H1 (cell line): Measurements from ENCODE around the gene TNFAIP2. TPM values are rescaled to one million over a fixed set of nuclear protein-coding genes. Genes with fewer than 3 reads are reported as not detected.

Source experiments
- CTCF ChIA-PET: fragments of 300-600 bp; sonication (Branson Sonifier 250); formaldehyde crosslinking; loops from one replicate; lab custom pipeline; 2021; ENCODE audit not compliant: partially characterized antibody; lab: Charles Lee
- POLR2A ChIA-PET: fragments of 300-600 bp; sonication (Branson Sonifier 250); formaldehyde crosslinking; loops from one replicate; lab custom pipeline; 2021; ENCODE audit warnings: inconsistent platforms; ENCODE audit not compliant: partially characterized antibody; lab: Charles Lee
- DNase-seq, 2 experiments: peaks; one replicate each; pipeline versions ENCODE4 v3.0.0 to v3.0.0-alpha.2; 2010 to 2022; ENCODE audit warnings: low spot score in 2 of 2, low read depth in 1 of 2, mixed read lengths in 1 of 2
- FAIRE-seq: peaks from 2 replicates; lab custom pipeline; 2011; peaks lifted over from hg19 to GRCh38; lab: Jason Lieb, UNC
- H2AFZ ChIP-seq: 2 replicates; pipeline ENCODE4 v1.8.1; 2012; ENCODE audit warnings: low read length, inconsistent platforms
- H2AK5ac ChIP-seq: 2 replicates; pipeline ENCODE4 v1.6.1; 2013; ENCODE audit warnings: low read depth, low read length
- H2BK120ac ChIP-seq: replicated peaks from 2 replicates; pipeline ENCODE3; 2013; ENCODE audit warnings: low read depth, low read length, inconsistent platforms
- H2BK12ac ChIP-seq: 2 replicates; pipeline ENCODE4 v1.6.1; 2013; ENCODE audit warnings: low read depth, low read length
- H2BK15ac ChIP-seq: 2 replicates; pipeline ENCODE4 v1.6.1; 2013; ENCODE audit warnings: low read length
- H2BK20ac ChIP-seq: 2 replicates; pipeline ENCODE4 v1.6.1; 2013; ENCODE audit warnings: low read length
- H2BK5ac ChIP-seq: 2 replicates; pipeline ENCODE4 v1.6.1; 2013; ENCODE audit warnings: low read depth, low read length
- H3K14ac ChIP-seq: 2 replicates; pipeline ENCODE4 v1.6.1; 2013; ENCODE audit warnings: inconsistent platforms; ENCODE audit not compliant: insufficient read length
- H3K18ac ChIP-seq: 2 replicates; pipeline ENCODE4 v1.6.1; 2013; ENCODE audit warnings: low read length; ENCODE audit errors: extremely low read depth
- H3K23ac ChIP-seq: 2 replicates; pipeline ENCODE4 v1.6.1; 2013; ENCODE audit warnings: inconsistent platforms; ENCODE audit not compliant: insufficient read length
- H3K23me2 ChIP-seq: 2 replicates; pipeline ENCODE4 v1.6.1; 2013; ENCODE audit warnings: low read depth, low read length
- H3K27ac ChIP-seq: 2 replicates; pipeline ENCODE4 v1.6.1; 2011; ENCODE audit warnings: low read depth, low read length, inconsistent platforms
- H3K27me3 ChIP-seq, 4 experiments: replicated peaks in 1 of 4; 1 replicate in 1 of 4; 2 replicates in 3 of 4; pipeline versions ENCODE4 v1.6.1 to v1.8.1; 2011 to 2013; ENCODE audit warnings: low read length in 3 of 4, mild to moderate bottlenecking in 3 of 4, inconsistent platforms in 2 of 4, mixed read lengths in 2 of 4, moderate library complexity in 1 of 4; ENCODE audit not compliant: control insufficient read depth in 3 of 4, insufficient read depth in 3 of 4; ENCODE audit errors: extremely low read depth in 1 of 4
- H3K36me3 ChIP-seq, 4 experiments: 2 replicates each; pipeline versions ENCODE4 v1.6.1 to v1.8.1; 2011 to 2013; ENCODE audit warnings: mild to moderate bottlenecking in 4 of 4, low read length in 3 of 4, moderate library complexity in 2 of 4, control low read depth in 1 of 4, inconsistent platforms in 1 of 4; ENCODE audit not compliant: insufficient read depth in 4 of 4, control insufficient read depth in 2 of 4
- H3K4ac ChIP-seq: replicated peaks from 2 replicates; pipeline ENCODE3; 2013; ENCODE audit warnings: low read length, low read depth, mixed read lengths, inconsistent platforms; ENCODE audit not compliant: insufficient read length
- H3K4me1 ChIP-seq, 4 experiments: replicated peaks in 1 of 4; 1 replicate in 1 of 4; 2 replicates in 3 of 4; pipeline versions ENCODE4 v1.6.1 to v1.8.1; 2011 to 2013; ENCODE audit warnings: low read length in 3 of 4, inconsistent platforms in 2 of 4, mixed read lengths in 1 of 4; ENCODE audit not compliant: insufficient read depth in 4 of 4, control insufficient read depth in 3 of 4
- H3K4me2 ChIP-seq, 2 experiments: 2 replicates each; pipeline versions ENCODE4 v1.6.1 to v1.8.1; 2011 to 2013; ENCODE audit warnings: low read depth in 2 of 2, low read length in 2 of 2, control low read depth in 1 of 2, inconsistent platforms in 1 of 2, mild to moderate bottlenecking in 1 of 2; ENCODE audit not compliant: insufficient read depth in 1 of 2
- H3K4me3 ChIP-seq, 4 experiments: fragments of 200-600, 300-600 bp in 1 of 4; sonication (generic), shearing (Covaris generic), sonication (Bioruptor Twin) in 1 of 4; 2 replicates each; pipeline versions ENCODE4 v1.5.1 to v1.8.1; 2011 to 2016; ENCODE audit warnings: low read length in 4 of 4, low read depth in 3 of 4, control low read depth in 2 of 4, inconsistent platforms in 2 of 4, mild to moderate bottlenecking in 2 of 4, mixed read lengths in 1 of 4, moderate library complexity in 1 of 4; ENCODE audit not compliant: insufficient read depth in 2 of 4; ENCODE audit errors: extremely low read depth in 1 of 4
- H3K56ac ChIP-seq: replicated peaks from 2 replicates; pipeline ENCODE3; 2013; ENCODE audit warnings: low read depth, mild to moderate bottlenecking, mixed read lengths, low read length, inconsistent platforms; ENCODE audit not compliant: insufficient read length
- H3K79me1 ChIP-seq: 2 replicates; pipeline ENCODE4 v1.6.1; 2013; ENCODE audit warnings: low read depth, low read length, control low read depth
- H3K79me2 ChIP-seq, 2 experiments: 2 replicates each; pipeline versions ENCODE4 v1.6.1 to v1.8.1; 2012 to 2013; ENCODE audit warnings: low read length in 2 of 2, mild to moderate bottlenecking in 2 of 2, inconsistent platforms in 1 of 2; ENCODE audit not compliant: insufficient read depth in 2 of 2, control insufficient read depth in 1 of 2
- H3K9ac ChIP-seq, 4 experiments: replicated peaks in 1 of 4; 1 replicate in 1 of 4; 2 replicates in 3 of 4; pipeline versions ENCODE4 v1.6.1 to v1.8.1; 2011 to 2013; ENCODE audit warnings: low read depth in 3 of 4, low read length in 3 of 4, control low read depth in 2 of 4, mild to moderate bottlenecking in 2 of 4, moderate library complexity in 2 of 4, inconsistent platforms in 1 of 4; ENCODE audit errors: extremely low read depth in 1 of 4
- H3K9me3 ChIP-seq, 2 experiments: 2 replicates each; pipeline versions ENCODE4 v1.6.1 to v1.8.1; 2012 to 2013; ENCODE audit warnings: mild to moderate bottlenecking in 2 of 2, moderate library complexity in 2 of 2, control low read depth in 1 of 2, inconsistent platforms in 1 of 2, low read depth in 1 of 2, low read length in 1 of 2, mixed read lengths in 1 of 2; ENCODE audit not compliant: insufficient read depth in 2 of 2
- H4K20me1 ChIP-seq, 2 experiments: replicated peaks in 1 of 2; 2 replicates each; pipeline versions ENCODE3 to v1.8.1; 2011 to 2013; ENCODE audit warnings: inconsistent platforms in 2 of 2, low read length in 2 of 2, mild to moderate bottlenecking in 1 of 2; ENCODE audit not compliant: insufficient read depth in 2 of 2, control insufficient read depth in 1 of 2
- H4K5ac ChIP-seq: 2 replicates; pipeline ENCODE4 v1.6.1; 2013; ENCODE audit warnings: low read length, low read depth, mixed read lengths, inconsistent platforms; ENCODE audit not compliant: insufficient read length
- H4K8ac ChIP-seq: 2 replicates; pipeline ENCODE4 v1.8.0; 2013; ENCODE audit warnings: mild to moderate bottlenecking, moderate library complexity, low read length, inconsistent platforms; ENCODE audit not compliant: insufficient read depth; ENCODE audit errors: extremely low read depth
- H4K91ac ChIP-seq: replicated peaks from 2 replicates; pipeline ENCODE3; 2013; ENCODE audit warnings: low read length, mixed read lengths, inconsistent platforms; ENCODE audit not compliant: insufficient read length
- CBX8 ChIP-seq: fragments of 300-800, 300-1000 bp; sonication (generic); IDR thresholded peaks from 2 replicates; pipeline ENCODE4 v1.7.1; 2016; ENCODE audit warnings: low read depth, low read length, borderline replicate concordance
- CTCF ChIP-seq, 3 experiments: IDR thresholded peaks; 1 replicate in 2 of 3; 2 replicates in 1 of 3; pipeline versions ENCODE4 v1.5.1 to v1.6.1; 2011; ENCODE audit warnings: low read length in 3 of 3, mild to moderate bottlenecking in 3 of 3, inconsistent platforms in 2 of 3, low read depth in 1 of 3, moderate library complexity in 1 of 3; ENCODE audit not compliant: insufficient read depth in 1 of 3; ENCODE audit errors: control extremely low read depth in 1 of 3
- EP300 ChIP-seq, 2 experiments: IDR thresholded peaks; 1 replicate in 1 of 2; 2 replicates in 1 of 2; pipeline ENCODE4 v1.6.1; 2011 to 2012; ENCODE audit warnings: low read depth in 2 of 2, low read length in 2 of 2, mild to moderate bottlenecking in 2 of 2, borderline replicate concordance in 1 of 2, inconsistent platforms in 1 of 2, moderate library complexity in 1 of 2
- RBBP5 ChIP-seq: IDR thresholded peaks from 2 replicates; pipeline ENCODE4 v1.7.1; 2012; ENCODE audit warnings: low read depth, mild to moderate bottlenecking, inconsistent platforms, low read length, moderate library complexity, borderline replicate concordance
- SIRT6 ChIP-seq: IDR thresholded peaks from one replicate; pipeline ENCODE4 v1.7.1; 2012; ENCODE audit warnings: low read length, inconsistent platforms
- SUZ12 ChIP-seq: fragments of 200-600 bp; sonication (generic); IDR thresholded peaks from 2 replicates; pipeline ENCODE4 v1.6.1; 2012; ENCODE audit warnings: mild to moderate bottlenecking, inconsistent platforms, low read length, moderate library complexity, mixed read lengths
- TBP ChIP-seq: IDR thresholded peaks from 2 replicates; pipeline ENCODE4 v1.6.1; 2011; ENCODE audit warnings: low read depth, low read length, improper control_type of control experiment
- WGBS, 2 experiments: shearing (Covaris generic) in 1 of 2; methylation state at CpG; one replicate each; pipeline versions ENCODE4 v1.1.6 to v1.1.7; 2013 to 2015; ENCODE audit warnings: low lambda C conversion rate in 2 of 2, mixed read lengths in 2 of 2, inconsistent platforms in 1 of 2, low coverage in 1 of 2, missing lambda C conversion rate in 1 of 2; ENCODE audit not compliant: insufficient replicate concordance in 2 of 2, insufficient coverage in 1 of 2, insufficient read length in 1 of 2; ENCODE audit errors: extremely low coverage in 1 of 2, missing lambda C conversion rate in 1 of 2; 5-methylcytosine and 5-hydroxymethylcytosine counted together
- polyA plus RNA-seq, 7 experiments: library from polyadenylated mRNA; depleted of rRNA in 3 of 7; stranded (reverse) in 5 of 7; unstranded in 2 of 7; fragments of >200 nt in 5 of 7; fragments of 200-250 nt in 2 of 7; gene quantifications; 1 replicate in 5 of 7; 2 replicates in 1 of 7; 4 replicates in 1 of 7; pipeline versions ENCODE4 v1.2.1 to v1.2.3, GENCODE V29; 2011 to 2013; ENCODE audit warnings: missing spikeins in 2 of 7, mixed read lengths in 2 of 7
- total RNA-seq: library from RNA; stranded (reverse); fragmentation: NEBNext Ultra II Directional; extraction: Animal tissue kit (Norgen Biotek cat#: 25700); gene quantifications from 2 replicates; pipeline ENCODE4 v1.2.1, GENCODE V29; 2021

TNFAIP2 gene
- total and polyA plus RNA-seq, 2 of the 8 experiments (the other 6 are each of a cell fraction or from before 2014, with no cell fraction given): 28.3 to 34.5 TPM

GRCh38 chr14:103172921-103173320, 49.7 kb downstream of the TNFAIP2 start:
- POLR2A ChIA-PET: no interaction called here
- DNase-seq (no peak), FAIRE-seq (no peak)
- Histone ChIP-seq H3K23me2 (no peaks in the 10 kb centered on the region), H3K36me3 (no peaks in the 10 kb centered on the region), H4K8ac (no peak overlapping the region), H2BK5ac (no peak overlapping the region), H2AFZ (no peak overlapping the region), H3K18ac (no peak overlapping the region), H3K9ac (no peak overlapping the region), H4K20me1 (no peaks in the 10 kb centered on the region), H3K27me3 (no peaks in the 10 kb centered on the region), H3K4me1 (no peaks in the 10 kb centered on the region), H2BK120ac (no peak overlapping the region), H3K23ac (no peak overlapping the region), H2AK5ac (no peak overlapping the region), H2BK20ac (no peak overlapping the region), H3K4me2 (no peak overlapping the region), H3K4me3 (no peak overlapping the region), H4K5ac (no peak overlapping the region), H3K79me1 (no peaks in the 10 kb centered on the region), H3K79me2 (no peaks in the 10 kb centered on the region), H2BK12ac (no peak overlapping the region), H4K91ac (no peak overlapping the region), H3K56ac (no peak overlapping the region), H3K14ac (no peak overlapping the region), H3K27ac (no peak overlapping the region), H2BK15ac (no peak overlapping the region), H3K9me3 (peaks cover 32 to 40% of the 10 kb centered on the region in 2 experiments), H3K4ac (no peak overlapping the region)
- 91% methylated on average over 5 of the region's 5 CpGs; no CpG with 5 or more reads in 1 of the 2 experiments for WGBS, 2 experiments
- TF ChIP-seq SIRT6 (no peak), TBP (no peak), SUZ12 (no peak), RBBP5 (no peak), CBX8 (no peak), EP300 (IDR thresholded peaks at IDR 0.05; ENCODE audit: borderline replicate concordance in 1 of 2, low read depth in 2 of 2, low read length in 2 of 2) (no peak), CTCF (IDR thresholded peaks at IDR 0.05; ENCODE audit: control extremely low read depth in 1 of 3, insufficient read depth in 1 of 3, low read depth in 1 of 3, low read length in 3 of 3) (no peak)
- CTCF ChIA-PET: no interaction called here
